Fibroblast of the aortic adventitia (primary cell): ENCODE data around the gene RMND5B. TPM values are rescaled to one million over a fixed set of nuclear protein-coding genes. Genes with fewer than 3 reads are reported as not detected.
A peak's percentile ranks its signal among the peaks of the same experiment; 100 is the strongest.
"Not testable (repeated sequence)": the region's sequence is repeated elsewhere in the genome, so short reads cannot be mapped to it uniquely, and the experiment has no call there.

Experiments used
- DNase-seq: peaks from one replicate; pipeline ENCODE4 v3.0.0-alpha.2; 2010; ENCODE audit warnings: low read depth
- H3K4me3 ChIP-seq: 2 replicates; pipeline ENCODE4 v1.5.1; 2011; ENCODE audit warnings: low read depth, mild to moderate bottlenecking, control low read depth, low read length, moderate library complexity
- total RNA-seq: library from RNA; depleted of rRNA; stranded (reverse); fragments of >200 nt; gene quantifications from 2 replicates; pipeline ENCODE4 v1.2.3, GENCODE V29; 2012; ENCODE audit warnings: low replicate concordance
- TF ChIP-seq, protein P1 (sequence below): IDR thresholded peaks from 2 replicates; pipeline ENCODE4 v1.5.1; 2011; ENCODE audit warnings: mild to moderate bottlenecking, low read length, control low read depth, inconsistent platforms; ENCODE audit not compliant: insufficient read depth

The RMND5B gene
- total RNA-seq, 1 donor: 25.8 TPM

DNA sequence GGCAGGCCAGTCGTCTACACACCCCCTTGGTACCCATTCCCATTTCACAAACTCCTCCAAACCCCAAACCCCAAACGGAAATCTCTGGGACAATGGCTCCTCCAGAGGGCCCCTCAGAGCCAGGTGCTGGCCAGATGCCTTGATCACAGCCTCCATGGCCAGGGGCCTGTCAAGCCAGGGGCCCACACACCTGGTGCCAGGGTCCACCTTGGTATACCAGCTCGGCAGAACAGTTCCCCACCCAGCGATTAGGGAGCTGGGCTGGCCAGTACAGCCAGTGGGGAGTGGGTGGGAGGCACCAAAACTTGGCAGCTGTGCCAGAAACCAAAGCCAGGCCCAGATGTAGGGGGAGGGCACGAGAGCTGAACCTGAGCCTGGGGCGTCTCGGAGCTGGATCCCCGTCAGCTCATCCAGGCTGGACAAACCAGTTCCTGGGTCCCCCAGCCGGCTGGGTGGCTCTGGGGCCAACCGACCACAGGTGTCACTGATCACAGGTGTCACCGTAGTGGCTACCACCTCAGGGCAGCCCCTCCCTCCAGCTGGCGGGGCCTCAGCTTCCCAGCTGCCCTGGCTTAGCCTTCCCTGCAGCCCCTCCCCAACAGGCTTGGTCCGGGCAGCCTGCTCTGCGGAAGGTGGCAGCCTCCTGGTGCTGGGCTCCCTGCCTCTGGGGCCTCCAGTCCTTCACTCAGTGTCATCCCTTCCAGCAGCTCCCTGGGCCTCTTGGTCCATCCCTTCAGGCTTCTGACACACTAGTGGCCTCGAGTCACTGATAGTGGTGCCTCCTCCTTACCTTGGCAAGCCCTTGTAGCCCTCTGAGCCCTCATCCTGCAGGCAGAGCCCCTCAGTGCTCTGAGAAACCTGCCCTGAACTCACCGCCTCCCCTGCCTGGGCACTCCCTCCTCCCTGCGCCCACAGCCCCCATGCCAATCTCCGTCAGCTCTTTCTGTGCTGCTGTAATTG lies 6.6 kb upstream of the RMND5B start:
- no peak for DNase-seq
- TF ChIP-seq, protein P1, sequence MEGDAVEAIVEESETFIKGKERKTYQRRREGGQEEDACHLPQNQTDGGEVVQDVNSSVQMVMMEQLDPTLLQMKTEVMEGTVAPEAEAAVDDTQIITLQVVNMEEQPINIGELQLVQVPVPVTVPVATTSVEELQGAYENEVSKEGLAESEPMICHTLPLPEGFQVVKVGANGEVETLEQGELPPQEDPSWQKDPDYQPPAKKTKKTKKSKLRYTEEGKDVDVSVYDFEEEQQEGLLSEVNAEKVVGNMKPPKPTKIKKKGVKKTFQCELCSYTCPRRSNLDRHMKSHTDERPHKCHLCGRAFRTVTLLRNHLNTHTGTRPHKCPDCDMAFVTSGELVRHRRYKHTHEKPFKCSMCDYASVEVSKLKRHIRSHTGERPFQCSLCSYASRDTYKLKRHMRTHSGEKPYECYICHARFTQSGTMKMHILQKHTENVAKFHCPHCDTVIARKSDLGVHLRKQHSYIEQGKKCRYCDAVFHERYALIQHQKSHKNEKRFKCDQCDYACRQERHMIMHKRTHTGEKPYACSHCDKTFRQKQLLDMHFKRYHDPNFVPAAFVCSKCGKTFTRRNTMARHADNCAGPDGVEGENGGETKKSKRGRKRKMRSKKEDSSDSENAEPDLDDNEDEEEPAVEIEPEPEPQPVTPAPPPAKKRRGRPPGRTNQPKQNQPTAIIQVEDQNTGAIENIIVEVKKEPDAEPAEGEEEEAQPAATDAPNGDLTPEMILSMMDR: no peak
- no peak overlapping the region for H3K4me3 ChIP-seq

DNA sequence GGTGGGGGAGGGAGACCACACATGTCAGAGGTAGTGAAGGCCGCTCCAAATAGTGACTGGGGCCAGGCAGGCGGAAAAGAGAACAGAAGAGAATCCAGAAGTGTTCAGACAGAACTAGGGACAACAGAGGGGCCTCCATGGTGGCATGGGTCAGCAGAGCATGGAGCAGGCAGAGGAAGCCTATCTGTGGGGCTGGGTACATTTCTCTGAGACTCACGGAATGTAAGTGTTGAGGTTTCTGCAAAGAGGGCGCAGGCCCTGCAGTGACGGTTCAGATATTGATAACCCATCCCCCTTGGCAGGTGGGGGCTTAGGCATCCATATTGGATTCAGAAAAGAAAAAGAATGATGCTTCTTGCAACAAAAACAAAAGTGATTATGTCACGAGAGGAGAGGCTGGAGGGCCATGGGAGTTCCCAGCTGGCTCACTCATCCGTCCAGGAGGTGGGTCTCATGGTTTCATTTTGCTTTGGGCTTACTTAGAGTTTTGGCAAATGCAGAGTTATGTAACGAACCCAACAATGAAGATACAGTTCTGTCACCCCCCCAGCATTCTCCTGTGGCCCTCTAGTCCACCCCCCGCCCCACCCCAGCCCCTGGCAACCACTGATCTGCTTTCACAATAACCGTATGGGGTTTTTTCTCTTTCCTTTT lies 5.4 kb upstream of the RMND5B start:
- TF ChIP-seq, protein P1: no peak
- no peak overlapping the region for H3K4me3 ChIP-seq
- peak; percentile 50 for DNase-seq

DNA sequence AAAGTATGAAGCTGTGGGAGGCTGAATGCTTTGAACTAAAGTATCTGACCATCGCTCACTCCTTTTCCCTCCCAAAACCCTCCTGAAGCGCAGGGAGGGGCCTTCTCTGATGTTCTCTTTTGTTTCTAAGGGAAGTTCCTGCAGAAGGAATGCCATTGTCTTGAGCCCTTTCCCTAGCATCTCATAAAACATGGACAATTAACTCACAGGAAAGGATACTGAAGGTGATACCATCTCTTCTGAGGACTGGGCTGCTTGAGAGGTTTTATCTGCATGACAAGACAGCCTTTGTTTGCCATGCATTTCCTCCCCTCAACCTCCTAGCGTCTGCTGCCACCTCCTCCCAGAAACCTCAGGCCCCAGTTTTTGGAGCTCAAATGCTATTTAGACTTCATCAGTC lies 4.3 kb upstream of the RMND5B start:
- TF ChIP-seq, protein P1: no peak
- no peak overlapping the region for H3K4me3 ChIP-seq
- DNase-seq: no peak

DNA sequence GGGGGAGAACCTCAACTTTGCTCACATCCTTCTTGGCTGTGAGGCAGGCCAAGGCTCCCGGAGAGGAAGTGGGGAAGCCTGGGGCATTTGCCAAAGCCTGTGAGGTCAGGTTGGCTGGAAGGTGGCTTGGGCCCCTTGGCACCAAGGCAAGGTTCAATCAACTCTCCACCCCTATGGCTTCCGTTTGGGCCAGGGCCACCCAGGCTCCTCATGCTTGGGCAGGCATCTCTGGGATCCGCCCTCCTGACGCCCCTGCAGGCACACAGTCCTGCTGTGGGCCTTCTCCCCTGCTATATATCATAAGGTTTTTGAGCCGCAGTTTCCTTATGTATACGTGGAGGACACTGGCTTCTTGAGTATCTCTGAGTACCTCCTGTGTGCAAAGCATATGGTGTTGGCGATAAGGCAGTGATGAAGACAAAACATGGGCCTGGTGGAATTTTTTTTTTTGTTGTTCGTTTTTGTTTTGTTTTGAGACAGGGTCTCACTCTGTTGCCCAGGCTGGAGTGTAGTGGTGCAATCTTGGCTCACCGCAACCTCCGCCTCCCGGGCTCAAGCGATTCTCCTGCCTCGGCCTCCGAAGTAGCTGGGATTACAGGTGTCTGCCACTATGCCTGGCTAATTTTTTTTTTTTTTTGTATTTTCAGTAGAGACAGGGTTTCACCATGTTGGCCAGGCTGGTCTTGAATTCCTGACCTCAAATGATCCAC lies 3.4 kb upstream of the RMND5B start:
- DNase-seq: peak; percentile 18
- not testable (repeated sequence) for H3K4me3 ChIP-seq

DNA sequence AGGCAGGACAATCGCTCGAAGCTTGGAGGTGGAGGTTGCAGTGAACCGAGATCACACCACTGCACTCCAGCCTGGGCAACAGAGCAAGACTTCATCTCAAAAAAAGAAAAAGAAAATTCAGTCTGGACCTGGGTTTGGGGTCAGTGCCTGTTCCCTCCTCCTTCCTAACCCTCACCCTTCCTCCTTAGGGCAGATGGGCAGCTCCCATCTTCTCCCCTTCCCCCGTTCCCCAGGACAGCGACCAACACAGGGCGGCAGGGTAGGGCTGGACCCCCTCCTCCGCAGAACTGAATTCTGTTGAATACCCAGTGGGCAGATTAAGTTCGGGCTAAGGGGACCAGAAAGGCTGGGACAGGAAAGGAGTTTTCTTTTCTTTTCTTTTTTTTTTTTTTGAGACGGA lies 1.5 kb upstream of the RMND5B start:
- TF ChIP-seq, protein P1: no peak
- no peak overlapping the region for H3K4me3 ChIP-seq
- no peak for DNase-seq

DNA sequence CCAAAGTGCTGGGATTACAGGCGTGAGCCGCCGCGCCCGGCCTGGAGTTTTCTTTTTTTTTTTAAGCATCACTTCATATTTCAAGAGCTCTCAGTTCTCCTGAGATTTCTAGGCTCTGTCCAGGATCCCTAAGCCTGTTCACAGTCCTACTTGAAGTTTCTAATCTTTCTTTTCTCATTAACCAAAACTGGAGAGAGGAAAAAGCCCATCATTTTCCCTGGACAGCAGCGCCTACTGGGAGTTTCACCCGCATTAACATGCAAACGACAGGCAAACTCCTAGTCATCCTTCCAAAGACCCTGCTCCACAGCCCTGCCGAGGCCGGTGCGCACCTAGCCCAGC lies 609 bp upstream of the RMND5B start:
- peak; percentile 43 for DNase-seq
- H3K4me3 ChIP-seq: peak overlapping the region; percentile 79

DNA sequence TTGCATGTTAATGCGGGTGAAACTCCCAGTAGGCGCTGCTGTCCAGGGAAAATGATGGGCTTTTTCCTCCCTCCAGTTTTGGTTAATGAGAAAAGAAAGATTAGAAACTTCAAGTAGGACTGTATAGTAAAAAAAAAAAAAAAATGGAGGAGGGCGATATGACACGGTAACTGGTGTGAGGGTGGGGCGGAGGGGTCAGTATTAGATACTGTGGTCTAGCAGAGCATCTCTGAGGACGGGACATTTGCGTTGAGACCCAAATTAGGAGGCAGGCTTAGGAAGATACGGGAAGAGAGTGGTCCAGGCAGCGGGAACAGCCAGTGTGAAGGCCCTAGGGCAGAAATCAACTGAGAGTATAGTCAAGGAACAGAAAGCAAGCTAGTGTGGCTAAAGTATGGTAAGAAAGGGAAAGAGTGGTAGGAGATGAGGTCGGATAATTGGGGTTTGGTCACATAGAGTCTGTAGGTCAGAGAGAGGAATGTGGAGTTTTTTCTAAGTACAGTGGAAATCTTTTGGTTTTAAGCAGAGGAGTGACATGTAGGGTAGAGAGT lies 707 bp downstream of the RMND5B start:
- H3K4me3 ChIP-seq: peak overlapping the region; percentile 79
- DNase-seq: no peak
- TF ChIP-seq, protein P1: no peak
